VCaP (cell line): ENCODE results near the gene DECR2.

Source experiments
- H3K27ac ChIP-seq: fragments of 450-650 bp; 2 replicates; pipeline ENCODE4 v1.5.1; 2017
- CTCF ChIP-seq: fragments of 450-650 bp; conservative IDR thresholded peaks from 2 replicates; pipeline ENCODE4 v1.5.1; 2017; ENCODE audit warnings: mild to moderate bottlenecking, moderate library complexity

DECR2 gene

DNA sequence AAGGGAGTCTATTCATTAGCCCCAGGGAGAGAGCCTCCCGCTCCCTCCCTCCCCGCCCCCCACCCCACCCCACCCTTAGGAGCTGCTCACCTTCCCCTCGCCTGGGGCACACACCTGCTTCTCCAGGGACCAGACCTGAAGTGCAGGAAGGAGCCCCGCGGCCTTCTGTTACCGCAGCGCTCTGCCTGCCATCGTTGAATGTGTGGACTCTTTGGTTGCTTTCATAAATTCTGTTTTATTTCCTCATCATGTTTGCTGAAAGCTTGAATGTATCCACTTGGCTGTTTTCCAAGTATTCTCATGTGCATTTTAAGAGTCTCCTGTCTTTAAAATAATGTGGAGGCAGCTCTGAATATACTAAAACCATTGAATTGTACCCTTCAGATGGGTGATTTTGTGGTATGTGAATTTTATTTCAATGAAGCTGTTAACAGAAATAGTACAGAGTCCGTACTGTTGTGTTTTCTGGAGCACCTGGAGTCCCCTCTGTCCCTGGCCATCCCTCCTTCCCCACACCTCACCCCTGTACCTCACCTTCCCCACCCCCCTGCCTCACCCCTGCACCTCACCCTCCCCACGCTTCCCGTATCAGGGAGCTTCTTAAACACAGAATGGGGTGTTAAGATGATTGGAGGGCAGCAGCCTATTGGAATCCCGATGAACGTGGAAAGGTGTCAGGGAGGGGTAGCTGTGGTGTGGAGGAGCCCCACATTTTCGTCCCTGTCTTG lies 49.3 kb downstream of the DECR2 start:
- H3K27ac ChIP-seq, result peak overlapping the region; percentile 62
- no peak for TF ChIP-seq CTCF

DNA sequence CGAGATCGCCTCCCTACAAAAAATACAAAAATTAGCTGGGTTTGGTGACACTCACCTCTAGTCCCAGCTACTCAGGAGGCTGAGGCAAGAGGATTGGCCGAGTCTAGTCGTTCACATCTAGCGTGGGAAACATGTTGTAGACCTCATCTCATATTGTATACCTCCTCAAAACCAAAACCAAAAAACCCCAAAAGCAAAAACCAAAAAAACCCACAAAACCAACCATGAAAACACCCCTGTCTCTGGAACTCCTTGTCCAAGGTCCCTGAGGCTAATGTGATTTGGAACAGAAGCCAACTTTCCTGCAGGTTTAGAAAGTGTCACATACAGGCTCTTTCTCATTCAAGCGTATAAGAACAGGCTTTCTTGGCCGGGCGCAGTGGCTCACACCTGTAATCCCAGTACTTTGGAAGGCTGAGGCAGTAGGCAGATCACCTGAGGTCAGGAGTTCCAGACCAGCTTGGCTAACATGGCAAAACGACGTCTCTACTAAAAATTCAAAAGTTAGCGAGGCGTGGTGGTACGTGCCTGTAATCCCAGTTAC lies 52.8 kb downstream of the DECR2 start:
- no peak for TF ChIP-seq CTCF
- H3K27ac ChIP-seq, result no peak overlapping the region

- peak overlapping the region; percentile 78; the same call in 1 of the 2 replicates for H3K27ac ChIP-seq
- TF ChIP-seq CTCF, result no peak
Measured at GRCh38 chr16:455453-455852, 53.8 kb downstream of the DECR2 start.

- TF ChIP-seq CTCF, result no peak; the same call in 1 of the 2 replicates
- H3K27ac ChIP-seq, result peak overlapping the region; percentile 78
Measured at GRCh38 chr16:456891-457483, 55.3 kb downstream of the DECR2 start.

DNA sequence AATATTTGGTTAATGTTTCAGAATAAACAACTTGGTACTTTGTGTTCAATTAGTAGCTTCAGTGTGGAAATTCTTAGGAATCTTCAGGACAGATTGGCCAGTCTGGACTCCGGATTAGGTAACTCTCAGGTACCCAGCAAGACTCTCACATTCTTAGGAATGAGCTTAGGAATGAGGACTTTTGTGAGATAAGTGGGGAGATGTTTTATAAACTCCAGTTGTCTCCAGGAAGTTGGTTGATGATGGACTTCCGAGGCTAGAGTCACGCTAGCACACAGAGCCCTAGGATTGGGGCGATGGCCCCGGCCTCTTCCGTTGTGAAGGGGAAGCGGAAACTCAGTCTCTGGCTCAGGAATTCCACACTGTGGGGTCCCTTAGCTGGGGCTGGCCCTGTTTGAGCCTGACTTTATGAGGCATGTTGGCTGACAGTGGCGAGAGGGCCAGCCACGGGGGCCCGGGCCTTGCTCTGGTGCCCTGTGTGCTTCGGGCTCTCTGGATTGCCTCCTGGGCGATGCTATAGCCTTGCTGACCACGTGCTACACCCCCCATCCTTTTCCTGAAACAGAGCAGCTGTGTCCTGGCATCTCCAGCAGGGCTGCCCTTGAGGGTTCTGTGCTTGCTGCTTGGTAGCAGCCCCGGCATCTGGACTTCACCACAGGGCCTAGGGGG lies 56.2 kb downstream of the DECR2 start:
- H3K27ac ChIP-seq, result peak overlapping the region; percentile 78
- TF ChIP-seq CTCF, result no peak

- no peak for TF ChIP-seq CTCF
- peak overlapping the region; percentile 78; the same call in 1 of the 2 replicates for H3K27ac ChIP-seq
Measured at GRCh38 chr16:459761-460160, 58.1 kb downstream of the DECR2 start.

DNA sequence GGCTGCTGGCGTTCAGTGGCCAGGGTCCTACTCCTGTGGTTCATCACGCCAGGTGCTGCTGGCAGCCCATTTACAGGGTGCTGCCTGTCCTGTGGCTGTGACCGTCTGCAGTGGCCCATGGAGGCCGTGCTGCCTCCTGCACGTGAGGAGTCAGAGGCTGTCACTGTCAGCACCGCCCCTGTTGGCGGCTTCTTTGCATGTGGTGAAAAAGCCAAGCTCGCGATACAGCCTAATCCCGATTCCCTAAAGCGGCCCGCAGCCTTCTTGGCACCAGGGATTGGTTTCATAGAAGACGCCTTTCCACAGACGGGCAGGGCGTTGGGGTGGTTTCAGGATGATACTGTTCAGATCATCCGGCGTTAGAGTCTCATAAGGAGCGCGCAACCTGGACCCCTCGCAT lies 59.1 kb downstream of the DECR2 start:
- peak overlapping the region; percentile 18; the same call in 1 of the 2 replicates for H3K27ac ChIP-seq
- no peak for TF ChIP-seq CTCF
